Measurements from ENCODE around the gene RRP1B.

RRP1B gene

GRCh38 chr21:43667191-43667904 is 8.0 kb downstream of the RRP1B start:
- TF ChIP-seq POLR2AphosphoS5 (IDR thresholded peaks at IDR 0.05; ENCODE audit: low read depth, low read length) (no peak), SIN3A (IDR thresholded peaks at IDR 0.05; ENCODE audit: borderline replicate concordance, insufficient read depth, low read length) (no peak), TAF1 (IDR thresholded peaks at IDR 0.05; ENCODE audit: borderline replicate concordance, insufficient read depth, low read length) (no peak), FOXP2 (optimal IDR thresholded peaks at IDR 0.05; ENCODE audit: borderline replicate concordance, extremely low read depth, extremely low read length, insufficient read depth) (no peak), REST (IDR thresholded peaks at IDR 0.05; ENCODE audit: insufficient read depth in 1 of 2, low read depth in 2 of 2, low read length in 2 of 2) (no peak)

GRCh38 chr21:43669828-43670605 is 10.7 kb downstream of the RRP1B start:
- TF ChIP-seq FOXP2 (optimal IDR thresholded peaks at IDR 0.05; ENCODE audit: borderline replicate concordance, extremely low read depth, extremely low read length, insufficient read depth) (no peak), TAF1 (IDR thresholded peaks at IDR 0.05; ENCODE audit: borderline replicate concordance, insufficient read depth, low read length) (no peak), SIN3A (IDR thresholded peaks at IDR 0.05; ENCODE audit: borderline replicate concordance, insufficient read depth, low read length) (no peak), REST (IDR thresholded peaks at IDR 0.05; ENCODE audit: insufficient read depth in 1 of 2, low read depth in 2 of 2, low read length in 2 of 2) (no peak), POLR2AphosphoS5 (IDR thresholded peaks at IDR 0.05; ENCODE audit: low read depth, low read length) (no peak)

DNA sequence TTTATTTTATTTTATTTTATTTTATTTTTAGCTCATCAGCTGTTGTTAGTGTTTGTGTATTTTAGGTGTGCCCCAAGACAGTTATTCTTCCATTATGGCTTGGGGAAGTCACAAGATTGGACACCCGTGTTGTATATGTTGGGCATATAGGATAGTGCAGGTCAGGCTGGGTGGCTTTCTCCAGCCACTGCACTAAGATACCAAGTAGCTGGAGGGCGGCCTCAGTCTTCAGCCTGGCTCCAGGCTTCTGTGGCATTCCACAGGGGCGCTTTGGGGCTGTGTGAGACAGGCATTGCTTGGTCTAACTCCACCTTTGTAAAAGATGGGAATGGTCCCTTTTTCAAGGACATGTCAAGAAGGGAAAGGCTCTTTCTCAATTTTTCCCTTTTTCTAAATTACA is 16.5 kb downstream of the RRP1B start:
- TF ChIP-seq SIN3A (IDR thresholded peaks at IDR 0.05; ENCODE audit: borderline replicate concordance, insufficient read depth, low read length): no peak

DNA sequence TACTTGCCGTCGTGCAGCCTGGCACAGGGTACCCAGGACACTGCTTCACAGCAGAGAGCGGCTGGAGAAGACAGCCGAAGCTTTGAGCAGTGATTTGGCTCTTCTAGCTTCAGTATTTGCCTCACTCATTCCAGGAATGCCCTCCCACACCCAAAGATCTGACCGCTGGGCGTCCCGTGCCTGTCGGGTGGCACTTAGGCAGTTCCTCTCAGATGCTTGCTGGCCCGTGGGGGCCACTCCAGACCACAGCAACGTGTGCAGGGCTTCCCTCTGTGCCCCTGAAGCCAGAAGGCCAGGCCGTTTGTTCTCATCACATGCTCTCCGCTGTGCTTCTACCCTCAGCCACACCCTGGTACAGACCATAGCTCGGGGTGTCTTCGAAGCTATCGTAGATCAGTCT is 17.0 kb downstream of the RRP1B start:
- no peak for TF ChIP-seq SIN3A (IDR thresholded peaks at IDR 0.05; ENCODE audit: borderline replicate concordance, insufficient read depth, low read length)
- TF ChIP-seq TAF1 (IDR thresholded peaks at IDR 0.05; ENCODE audit: borderline replicate concordance, insufficient read depth, low read length): no peak
- no peak for TF ChIP-seq POLR2AphosphoS5 (IDR thresholded peaks at IDR 0.05; ENCODE audit: low read depth, low read length)
- no peak for TF ChIP-seq REST (IDR thresholded peaks at IDR 0.05; ENCODE audit: insufficient read depth in 1 of 2, low read depth in 2 of 2, low read length in 2 of 2)
- TF ChIP-seq FOXP2 (optimal IDR thresholded peaks at IDR 0.05; ENCODE audit: borderline replicate concordance, extremely low read depth, extremely low read length, insufficient read depth): no peak

- TF ChIP-seq POLR2AphosphoS5 (IDR thresholded peaks at IDR 0.05; ENCODE audit: low read depth, low read length) (no peak), FOXP2 (optimal IDR thresholded peaks at IDR 0.05; ENCODE audit: borderline replicate concordance, extremely low read depth, extremely low read length, insufficient read depth) (no peak), SIN3A (IDR thresholded peaks at IDR 0.05; ENCODE audit: borderline replicate concordance, insufficient read depth, low read length) (no peak), TAF1 (IDR thresholded peaks at IDR 0.05; ENCODE audit: borderline replicate concordance, insufficient read depth, low read length) (no peak), REST (IDR thresholded peaks at IDR 0.05; ENCODE audit: insufficient read depth in 1 of 2, low read depth in 2 of 2, low read length in 2 of 2) (no peak)
Observed at GRCh38 chr21:43679951-43680350, 20.6 kb downstream of the RRP1B start.

Data from PFSK-1 (cell line).